GM21526 (cell line): ENCODE data around the gene AGRN.
"Not testable (repeated sequence)": the region's sequence is repeated elsewhere in the genome, so short reads cannot be mapped to it uniquely, and the experiment has no call there.

Experiments used
- ATAC-seq: cut with Tn5 transposase; IDR thresholded peaks from one replicate; pipeline ENCODE4 v1.9.1; 2021; ENCODE audit warnings: moderate library complexity; ENCODE audit not compliant: unreplicated experiment, low FRiP score

AGRN gene

DNA sequence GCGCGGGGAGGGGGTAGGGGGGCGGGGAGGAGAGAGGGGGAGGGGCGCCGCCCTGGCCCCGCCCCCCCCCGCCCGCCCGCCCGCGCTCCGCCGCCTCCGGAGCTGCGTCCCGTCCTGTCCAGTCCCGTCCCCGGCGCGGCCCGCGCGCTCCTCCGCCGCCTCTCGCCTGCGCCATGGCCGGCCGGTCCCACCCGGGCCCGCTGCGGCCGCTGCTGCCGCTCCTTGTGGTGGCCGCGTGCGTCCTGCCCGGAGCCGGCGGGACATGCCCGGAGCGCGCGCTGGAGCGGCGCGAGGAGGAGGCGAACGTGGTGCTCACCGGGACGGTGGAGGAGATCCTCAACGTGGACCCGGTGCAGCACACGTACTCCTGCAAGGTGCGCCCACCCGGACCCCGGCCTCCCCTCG lies at the start of gene AGRN:
Gene AGRN, plus strand, starts transcription at position 121 of the 405 bp plus-strand sequence. Its CDS starts 53 bp downstream, at position 174.
- peak; percentile 17 for ATAC-seq

DNA sequence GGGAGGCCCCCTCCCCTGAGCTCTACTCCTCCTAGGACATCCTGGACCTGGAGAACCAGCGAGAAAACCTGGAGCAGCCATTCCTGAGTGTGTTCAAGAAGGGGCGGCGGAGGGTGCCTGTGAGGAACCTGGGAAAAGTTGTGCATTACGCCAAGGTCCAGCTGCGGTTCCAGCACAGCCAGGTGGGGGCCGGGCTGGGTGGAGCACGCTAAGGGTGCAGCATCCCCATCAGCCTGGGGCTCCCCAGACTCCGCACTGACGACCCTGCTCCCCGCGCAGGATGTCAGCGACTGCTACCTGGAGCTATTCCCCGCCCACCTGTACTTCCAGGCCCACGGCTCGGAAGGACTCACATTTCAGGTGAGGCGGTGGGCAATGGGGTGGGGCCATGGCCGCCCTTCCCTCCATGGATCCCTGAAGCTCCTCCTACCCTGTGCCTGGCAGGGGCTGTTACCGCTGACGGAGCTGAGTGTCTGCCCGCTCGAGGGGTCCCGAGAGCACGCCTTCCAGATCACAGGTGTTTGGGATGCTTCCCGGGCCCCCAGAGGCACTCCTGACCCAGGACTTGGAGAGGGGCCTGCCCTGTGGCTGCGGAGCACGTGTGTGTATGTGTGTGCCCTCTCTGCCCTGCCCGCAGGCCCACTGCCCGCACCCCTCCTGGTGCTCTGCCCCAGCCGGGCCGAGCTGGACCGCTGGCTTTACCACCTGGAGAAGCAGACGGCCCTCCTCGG lies 49.5 kb upstream of the AGRN start:
- no peak for ATAC-seq

DNA sequence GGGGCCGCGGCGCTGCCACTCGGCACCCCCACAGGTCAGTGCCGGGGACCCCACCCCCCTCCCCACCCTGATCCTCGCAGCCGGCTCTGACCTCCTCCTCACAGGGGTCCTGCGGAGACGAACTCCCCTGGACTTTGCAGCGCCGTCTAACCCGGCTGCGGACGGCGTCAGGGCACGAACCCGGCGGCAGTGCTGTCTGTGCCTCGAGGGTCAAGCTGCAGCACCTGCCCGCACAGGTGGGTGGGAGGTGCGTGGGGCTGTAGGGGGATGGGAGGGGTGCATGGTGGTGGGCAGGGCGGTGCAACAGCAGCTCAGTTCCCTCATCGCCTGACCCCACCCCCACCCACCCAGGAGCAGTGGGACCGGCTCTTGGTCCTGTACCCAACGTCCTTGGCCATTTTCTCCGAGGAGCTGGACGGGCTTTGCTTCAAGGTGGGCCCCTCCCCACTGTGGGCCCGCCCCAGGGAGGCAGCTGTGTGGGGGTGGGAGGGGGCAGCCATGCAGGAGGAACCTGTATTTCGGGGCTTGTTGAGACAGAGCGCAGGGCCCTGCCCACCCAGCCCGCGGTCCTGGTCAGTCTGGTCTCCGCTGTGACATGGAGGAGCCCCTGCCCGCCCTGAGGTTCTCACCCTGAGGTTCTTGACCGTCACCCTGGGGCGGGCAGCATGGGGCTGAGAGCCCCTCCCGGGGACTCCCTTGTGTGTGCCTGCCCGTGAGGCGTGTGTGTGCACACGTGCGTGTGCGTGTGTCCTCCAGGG lies 48.8 kb upstream of the AGRN start:
- ATAC-seq: no peak

DNA sequence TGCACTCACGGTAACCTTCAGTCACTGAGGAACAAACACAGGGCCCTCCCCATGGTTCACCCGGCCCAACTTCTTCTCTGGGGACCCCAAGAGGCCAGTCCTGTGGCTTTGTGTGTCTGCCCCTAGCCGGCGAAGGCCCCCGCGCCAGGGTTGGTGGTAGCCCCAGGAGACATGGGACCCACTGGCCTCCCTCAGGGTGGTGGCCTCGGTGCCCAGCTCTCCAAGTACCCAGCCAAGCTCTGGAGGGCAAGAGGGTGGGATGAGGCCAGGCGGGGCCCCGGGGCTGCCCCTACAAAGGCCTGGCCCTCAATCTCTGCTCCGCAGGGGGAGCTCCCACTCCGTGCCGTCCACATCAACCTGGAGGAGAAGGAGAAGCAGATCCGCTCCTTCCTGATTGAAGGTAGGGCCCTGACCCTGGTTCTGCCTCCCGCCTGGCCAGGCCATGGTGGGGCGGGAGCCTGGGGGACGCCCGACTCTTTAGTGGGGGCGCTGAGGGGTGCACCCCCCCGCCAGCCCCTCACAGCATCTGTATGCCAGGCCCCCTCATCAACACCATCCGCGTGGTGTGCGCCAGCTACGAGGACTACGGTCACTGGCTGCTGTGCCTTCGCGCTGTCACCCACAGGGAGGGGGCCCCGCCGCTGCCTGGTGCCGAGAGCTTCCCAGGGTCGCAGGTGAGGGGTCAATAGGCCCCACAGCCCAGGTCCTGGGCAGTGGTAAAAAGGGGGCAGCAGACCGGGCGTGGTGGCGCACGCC lies 48.0 kb upstream of the AGRN start:
- ATAC-seq: no peak

DNA sequence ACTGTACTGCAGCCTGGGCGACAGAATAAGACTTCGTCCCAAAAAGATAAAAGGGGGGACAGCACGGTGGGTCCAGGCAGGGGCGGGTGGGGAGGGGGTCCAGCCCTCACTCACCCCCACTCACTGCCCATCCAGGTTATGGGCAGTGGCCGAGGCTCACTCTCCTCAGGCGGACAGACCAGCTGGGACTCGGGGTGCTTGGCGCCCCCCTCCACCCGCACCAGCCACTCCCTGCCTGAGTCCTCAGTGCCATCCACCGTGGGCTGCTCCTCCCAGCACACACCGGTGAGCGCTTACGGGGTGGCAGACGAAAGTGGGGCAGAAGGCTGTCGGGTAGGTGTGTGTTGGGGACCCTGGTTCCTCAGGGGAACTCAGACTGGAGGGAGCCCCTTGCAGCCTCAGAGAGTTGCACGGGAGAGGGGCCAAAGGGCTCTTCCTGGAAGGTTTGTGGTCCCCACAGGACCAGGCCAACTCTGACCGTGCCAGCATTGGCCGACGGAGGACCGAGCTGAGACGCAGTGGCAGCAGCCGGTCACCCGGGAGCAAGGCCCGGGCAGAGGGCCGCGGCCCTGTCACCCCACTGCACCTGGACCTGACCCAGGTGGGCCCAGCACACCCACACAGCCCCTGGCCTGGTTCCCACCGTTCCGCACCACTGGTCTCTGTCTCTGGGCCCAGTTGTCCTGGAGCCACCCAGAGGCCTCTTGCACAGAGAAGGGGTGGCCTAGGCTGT lies 47.0 kb upstream of the AGRN start:
- ATAC-seq: no peak

DNA sequence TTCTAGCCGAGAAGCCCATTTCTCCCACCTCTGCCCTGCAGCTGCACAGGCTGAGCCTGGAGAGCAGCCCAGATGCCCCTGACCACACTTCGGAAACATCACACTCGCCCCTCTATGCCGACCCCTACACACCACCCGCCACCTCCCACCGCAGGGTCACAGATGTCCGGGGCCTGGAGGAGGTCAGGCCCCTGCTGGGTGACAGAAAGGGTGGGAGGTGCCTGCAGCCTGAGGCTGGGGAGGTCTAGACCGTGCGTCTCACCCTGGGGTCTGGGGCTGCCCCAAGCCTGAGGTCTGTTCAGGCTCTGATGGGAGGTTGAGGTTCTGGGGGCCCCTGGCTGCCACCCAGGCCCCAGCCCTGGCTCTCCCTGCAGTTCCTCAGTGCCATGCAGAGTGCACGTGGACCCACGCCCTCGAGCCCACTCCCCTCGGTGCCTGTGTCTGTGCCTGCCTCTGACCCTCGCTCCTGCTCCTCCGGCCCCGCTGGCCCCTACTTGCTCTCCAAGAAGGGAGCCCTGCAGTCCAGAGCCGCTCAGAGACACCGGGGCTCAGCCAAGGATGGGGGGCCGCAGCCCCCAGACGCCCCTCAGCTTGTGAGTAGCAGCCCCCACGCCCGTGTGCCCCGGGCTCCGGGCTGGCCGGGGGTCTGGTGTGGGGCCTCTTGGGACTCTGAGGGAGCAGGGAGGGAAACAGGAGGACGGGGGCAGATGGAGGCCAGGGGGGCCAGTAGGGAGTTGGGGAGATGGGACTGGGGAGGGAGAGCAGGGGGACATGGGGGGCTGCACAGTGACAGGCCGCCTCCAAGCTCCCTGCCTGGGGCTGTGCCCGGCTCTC lies 46.2 kb upstream of the AGRN start:
- no peak for ATAC-seq

DNA sequence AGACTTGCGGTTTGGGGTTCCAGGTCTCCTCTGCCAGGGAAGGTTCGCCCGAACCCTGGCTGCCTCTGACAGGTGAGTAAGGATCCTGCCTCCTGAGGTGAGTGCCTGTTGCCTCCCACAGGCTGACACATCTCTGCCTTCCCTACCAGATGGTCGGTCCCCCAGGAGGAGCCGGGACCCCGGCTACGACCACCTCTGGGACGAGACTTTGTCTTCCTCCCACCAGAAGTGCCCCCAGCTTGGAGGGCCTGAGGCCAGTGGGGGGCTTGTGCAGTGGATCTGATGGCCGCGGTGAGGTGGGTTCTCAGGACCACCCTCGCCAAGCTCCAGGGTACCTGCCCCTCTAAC lies 45.7 kb upstream of the AGRN start:
- no peak for ATAC-seq

DNA sequence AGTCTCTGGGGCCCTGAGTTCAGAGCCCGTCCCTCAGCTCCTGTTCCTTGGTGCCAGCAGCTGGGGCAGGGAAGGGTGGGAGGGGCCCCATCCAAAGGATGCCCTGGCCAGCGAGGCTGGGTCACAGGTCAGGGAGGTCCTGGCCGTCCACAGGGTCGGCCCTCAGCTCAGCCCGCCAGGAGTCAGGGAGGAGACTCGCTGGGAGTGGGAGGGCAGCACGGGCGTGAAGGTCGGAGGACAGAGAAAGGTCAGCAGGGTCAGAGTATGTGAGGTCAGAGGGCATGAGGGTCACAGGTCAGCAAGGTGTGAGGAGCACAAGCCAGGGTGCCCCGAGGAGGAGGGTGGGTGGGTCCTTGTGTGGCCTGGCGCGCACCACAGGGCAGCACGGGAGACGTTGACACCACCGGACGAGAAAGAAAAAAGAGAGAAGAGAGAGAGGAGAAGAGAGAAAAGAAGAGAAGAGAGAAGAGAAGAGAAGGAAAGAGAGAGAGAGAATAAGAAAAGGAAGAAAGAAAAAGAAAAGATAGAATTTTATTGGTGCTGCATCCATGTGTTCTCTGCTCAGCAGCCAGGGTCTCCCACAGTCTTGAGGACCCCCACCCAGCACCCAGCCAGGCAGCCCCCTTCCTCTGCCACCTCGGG lies 45.1 kb upstream of the AGRN start:
- ATAC-seq: no peak

DNA sequence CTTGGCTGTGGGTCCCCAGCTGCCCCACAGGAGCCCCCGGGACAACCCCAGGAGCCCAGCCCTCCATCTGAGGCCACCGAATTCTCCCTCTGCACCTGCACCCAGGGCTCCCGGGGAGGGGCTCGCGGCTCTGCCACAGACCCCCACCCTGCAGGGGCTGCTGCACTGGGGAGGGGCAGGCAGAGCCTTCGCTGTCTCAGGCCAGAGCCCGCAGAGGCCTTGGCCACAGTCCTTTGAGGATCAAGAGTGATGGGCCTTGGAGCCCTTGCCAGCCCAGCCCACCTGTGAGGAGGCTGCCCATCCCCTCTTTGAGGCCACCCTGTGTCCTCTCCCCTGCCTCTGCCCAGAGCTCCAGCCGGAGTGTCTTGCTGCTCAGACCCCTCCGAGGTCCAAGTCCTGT lies 44.6 kb upstream of the AGRN start:
- no peak for ATAC-seq

DNA sequence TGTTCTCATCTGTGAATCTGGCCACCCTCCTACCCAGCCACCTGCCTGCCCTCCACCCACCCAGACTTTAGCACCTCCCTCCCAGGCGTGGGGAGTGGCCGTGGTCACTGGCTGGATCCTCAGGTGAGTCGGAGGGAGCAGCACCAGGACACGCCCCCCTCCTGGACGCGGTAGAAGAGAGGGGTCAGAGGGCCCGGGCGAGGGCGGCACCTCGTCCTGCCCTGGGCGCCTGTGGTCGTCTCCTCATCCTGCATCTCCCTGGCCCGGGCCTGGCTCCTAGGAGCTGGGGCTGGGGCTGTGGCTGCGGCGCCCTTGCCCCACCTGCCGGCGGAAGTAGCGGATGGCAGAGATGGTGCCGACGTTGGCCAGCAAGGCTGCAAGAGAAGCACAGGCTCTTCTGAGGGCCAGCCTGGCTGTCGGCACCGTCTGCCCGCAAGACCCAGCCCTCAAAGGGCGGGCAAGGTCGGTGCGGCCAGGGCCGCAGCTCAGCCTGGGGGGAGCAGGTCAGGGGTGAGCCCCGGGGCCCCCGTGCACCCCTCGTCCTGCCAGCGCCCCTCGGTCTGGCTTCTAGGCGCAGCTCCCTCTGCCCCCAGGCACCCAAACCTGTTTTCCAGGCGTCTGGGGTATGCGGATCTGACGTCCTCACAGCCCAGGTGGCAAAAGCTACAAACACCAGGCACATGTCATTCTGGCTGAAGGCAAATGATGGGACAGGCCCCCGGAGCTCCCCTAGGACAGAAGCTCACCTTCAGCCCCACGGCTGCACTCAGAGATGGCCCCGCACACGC lies 43.8 kb upstream of the AGRN start:
- no peak for ATAC-seq

DNA sequence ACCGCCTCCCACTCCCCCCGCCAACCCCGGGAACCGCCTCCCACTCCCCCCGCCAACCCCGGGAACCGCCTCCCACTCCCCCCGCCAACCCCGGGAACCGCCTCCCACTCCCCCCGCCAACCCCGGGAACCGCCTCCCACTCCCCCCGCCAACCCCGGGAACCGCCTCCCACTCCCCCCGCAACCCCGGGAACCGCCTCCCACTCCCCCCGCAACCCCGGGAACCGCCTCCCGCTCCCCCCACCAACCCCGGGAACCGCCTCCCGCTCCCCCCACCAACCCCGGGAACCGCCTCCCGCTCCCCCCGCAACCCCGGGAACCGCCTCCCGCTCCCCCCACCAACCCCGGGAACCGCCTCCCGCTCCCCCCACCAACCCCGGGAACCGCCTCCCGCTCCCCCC lies 43.1 kb upstream of the AGRN start:
- not testable (repeated sequence) for ATAC-seq

DNA sequence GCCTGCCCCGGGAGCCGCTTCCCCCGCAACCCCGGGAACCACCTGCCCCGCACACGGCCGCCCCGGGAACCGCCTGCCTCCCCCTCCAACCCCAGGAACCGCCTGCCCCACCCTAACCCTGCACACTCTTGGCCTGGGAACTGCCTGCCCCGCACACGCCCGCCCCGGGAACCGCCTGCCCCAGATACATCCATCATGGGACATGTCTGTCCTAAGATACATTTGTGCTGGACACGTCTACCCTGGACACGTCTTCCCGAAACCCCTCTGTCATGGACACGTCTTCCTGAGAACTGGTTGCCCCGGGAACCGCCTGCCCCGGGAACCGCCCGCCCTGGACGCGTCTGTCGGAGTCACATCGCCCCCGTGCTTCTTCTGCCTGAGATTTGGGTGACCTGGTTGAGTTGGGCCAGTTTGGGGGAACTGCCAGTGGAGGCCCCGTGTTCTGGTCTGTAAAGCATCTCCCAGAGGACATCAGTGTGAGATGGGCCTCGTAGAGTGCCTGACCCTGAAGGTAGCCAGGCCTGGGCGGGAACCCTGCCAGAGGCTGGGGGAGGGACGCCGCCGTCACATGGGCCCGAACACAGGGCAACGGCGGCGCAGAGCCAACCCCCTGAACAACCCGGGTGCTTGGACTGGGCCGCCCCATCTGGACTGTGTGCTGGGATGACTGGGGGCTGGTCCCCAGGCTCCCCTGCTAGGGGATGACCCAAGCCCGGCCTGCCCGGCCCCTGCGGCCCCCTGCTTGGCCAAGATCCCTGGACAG lies 41.7 kb upstream of the AGRN start:
- no peak for ATAC-seq

DNA sequence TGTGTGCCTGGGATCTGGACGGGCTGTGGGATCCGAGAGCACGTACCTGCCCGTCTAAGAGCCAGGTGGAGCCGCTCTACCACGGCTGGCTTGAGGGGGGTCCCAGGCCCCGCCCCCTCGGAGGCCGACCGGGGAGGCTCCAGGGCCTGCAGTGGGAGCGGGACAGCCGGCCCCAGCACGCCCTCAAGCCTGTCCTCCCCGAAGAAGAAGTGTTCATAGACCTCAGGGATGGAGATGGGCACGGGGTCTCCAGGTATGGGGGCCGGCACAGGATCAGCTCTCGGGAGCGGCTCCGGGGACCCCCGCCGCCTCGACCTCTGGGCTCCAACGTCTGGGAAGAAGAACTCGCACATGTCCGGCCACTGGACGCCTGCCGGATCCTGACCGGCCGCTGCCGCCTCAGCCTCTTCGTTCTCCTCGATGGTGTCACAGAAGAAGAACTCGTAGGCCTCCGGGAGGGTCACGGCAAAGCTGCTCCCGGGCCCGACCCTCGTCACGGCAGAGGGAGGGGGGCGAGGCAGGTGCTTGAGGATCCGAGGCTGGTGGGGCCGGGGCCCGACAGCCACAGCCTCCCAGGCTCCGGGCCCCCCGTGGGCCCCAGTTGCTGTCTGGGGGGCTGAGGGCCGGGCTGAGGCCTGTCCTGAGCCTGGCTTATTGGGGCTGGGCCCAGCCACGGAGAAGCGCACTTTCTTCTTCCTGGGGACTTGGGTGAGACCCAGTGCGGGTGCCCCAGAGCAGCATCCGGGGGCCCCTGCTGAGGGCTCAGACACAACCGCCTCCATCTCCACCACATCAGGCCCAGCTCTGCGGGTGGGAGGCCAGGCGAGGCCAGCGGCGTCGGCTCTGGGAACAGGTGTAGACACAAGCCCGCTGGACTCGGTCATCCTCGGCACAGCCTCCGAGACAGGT lies 40.8 kb upstream of the AGRN start:
- no peak for ATAC-seq

DNA sequence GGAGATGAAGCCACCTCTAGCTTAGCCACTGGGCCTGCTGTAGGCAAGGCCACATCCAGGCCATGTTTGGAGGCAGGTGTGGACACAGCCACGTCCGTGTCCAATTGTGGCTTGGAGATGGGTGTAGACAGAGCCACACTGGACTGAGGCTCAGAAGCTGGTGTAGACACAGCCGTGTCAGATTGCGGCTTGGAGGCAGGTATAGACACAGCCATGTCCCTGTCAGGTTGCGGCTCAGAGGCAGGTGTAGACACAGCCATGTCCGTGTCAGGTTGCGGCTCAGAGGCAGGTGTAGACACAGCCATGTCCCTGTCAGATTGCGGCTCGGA lies 40.2 kb upstream of the AGRN start:
- ATAC-seq: no peak

DNA sequence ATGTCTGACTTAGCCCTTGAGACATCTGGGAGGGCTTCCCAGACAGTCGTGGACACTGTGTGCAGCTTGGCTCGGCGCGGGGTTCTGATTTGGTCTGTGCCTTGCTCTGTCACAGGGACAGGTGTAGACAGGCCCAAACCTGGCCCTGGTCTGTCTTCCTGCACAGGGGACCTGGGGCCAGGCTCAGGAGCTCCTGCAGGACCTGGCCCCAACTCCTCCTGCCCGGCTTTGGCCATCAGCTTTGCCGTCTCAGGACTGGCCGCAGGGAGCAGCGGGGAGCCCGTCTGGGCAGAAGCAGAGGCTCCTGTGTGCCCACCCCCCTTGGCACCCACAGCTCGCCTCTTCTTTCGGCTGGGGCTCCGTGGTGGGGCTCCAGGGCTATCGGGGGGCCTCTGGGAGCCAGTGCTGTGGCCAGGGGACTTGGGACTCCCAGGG lies 39.8 kb upstream of the AGRN start:
- ATAC-seq: no peak

DNA sequence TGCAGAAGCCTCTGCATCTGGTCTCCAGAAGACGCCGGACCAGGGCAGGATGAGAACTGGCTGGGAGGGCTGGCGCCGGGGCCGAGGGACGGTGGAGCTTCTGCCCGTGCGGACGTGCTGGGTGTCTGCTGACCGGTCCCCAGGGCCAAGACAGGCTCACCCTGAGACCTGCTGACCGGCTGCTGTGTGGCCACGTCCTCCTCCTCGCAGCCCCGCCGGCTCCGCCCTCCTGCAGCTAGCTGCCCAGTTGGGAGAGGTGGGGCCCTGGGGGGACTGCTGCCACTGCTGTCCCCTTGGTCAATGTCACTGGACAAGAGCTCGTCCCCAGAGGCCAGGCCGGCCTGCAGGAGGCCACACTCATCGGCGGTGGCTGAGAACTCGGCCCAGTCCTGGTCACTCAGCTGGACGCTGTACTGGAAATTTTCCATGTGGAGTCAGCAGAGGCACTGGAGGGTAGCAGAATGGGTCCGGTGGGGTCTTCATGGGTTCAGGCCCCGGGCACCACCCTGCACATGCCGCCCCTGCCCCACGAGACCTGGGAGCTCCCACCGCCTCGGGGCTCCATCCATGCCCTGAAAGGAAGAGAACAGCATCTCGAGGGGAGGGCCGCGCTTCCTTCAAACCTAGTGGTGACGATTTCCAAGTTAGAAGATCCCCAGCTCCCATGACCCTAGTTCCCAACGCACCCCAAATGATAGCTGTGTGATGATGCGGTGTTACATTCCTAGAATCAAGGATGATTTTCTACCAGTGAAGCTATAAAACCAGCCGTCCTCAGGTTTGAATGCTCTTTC lies 39.1 kb upstream of the AGRN start:
- ATAC-seq: no peak
